ENCODE measurements around the gene YJEFN3.

Gene YJEFN3

DNA sequence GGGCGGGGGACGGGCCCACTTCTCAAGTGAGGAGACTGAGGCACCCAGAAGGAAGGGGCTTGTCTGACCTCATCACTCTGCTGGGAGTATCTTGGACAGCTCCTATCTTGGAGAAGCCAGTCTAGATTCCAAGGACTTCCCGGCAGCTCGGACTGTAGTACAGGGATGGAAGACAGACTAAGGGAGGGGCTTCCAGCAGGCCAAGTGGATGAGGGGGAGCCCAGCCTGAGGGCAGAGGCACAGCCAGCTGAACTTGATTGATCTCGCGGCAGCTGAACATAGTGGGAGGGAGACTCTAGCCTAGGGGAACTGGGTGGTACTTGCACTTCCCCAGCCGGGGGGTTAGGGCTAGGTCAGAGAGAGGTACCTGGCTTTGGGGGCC lies 10.1 kb downstream of the YJEFN3 start:
- DNase-seq (ENCODE audit: low read depth in 2 of 2): no peak

DNA sequence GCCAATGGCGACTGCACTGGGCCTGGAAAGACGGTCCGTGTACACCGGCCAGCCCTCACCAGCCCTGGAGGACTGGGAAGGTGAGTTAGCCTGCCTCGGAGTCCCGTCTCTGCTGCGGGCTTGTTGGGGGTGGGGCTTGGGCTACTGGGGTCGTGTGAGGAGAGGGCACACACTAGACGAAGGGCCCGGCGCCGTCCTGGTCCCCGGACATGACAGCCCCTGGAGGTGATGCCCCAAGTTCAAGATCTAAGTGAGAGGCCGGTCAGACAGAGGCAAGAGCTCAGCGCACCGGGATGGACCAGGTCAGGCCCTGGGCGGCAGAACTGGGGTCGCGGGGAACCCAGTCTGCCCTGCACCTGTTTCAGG lies 11.0 kb downstream of the YJEFN3 start:
- DNase-seq (ENCODE audit: low read depth in 2 of 2): no peak

DNA sequence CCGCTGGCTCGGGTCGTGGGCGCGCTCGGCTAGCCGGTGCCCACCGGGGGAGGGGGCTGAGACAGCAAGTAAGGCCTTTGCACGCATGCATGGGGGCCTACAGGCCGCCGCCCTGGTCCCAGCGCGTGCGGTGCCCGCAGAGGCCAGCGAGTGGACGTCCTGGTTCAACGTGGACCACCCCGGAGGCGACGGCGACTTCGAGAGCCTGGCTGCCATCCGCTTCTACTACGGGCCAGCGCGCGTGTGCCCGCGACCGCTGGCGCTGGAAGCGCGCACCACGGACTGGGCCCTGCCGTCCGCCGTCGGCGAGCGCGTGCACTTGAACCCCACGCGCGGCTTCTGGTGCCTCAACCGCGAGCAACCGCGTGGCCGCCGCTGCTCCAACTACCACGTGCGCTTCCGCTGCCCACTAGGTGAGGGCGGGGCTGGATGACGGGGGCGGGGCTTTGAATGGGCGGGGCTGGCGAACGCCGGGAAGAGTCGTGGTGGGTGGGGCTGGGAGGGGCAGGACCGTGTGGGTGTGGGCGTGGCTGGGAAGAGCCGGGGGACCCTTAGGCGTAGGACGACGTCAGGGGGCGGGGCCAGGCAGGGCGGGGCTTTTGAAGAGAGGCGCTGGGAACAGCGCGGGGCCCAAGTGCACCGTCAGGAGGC lies 11.5 kb downstream of the YJEFN3 start:
- DNase-seq (ENCODE audit: low read depth in 2 of 2): peak; percentile 38 to 75

GRCh38 chr19:19540715-19541515 lies 12.2 kb downstream of the YJEFN3 start:
- peak; percentile 46 to 77 for DNase-seq (ENCODE audit: low read depth in 2 of 2)

GRCh38 chr19:19541616-19542015 lies 12.9 kb downstream of the YJEFN3 start:
- no peak for DNase-seq (ENCODE audit: low read depth in 2 of 2)

- no peak for DNase-seq (ENCODE audit: low read depth in 2 of 2)
These were observed 13.8 kb downstream of the YJEFN3 start for GRCh38 chr19:19542507-19542906.

DNA sequence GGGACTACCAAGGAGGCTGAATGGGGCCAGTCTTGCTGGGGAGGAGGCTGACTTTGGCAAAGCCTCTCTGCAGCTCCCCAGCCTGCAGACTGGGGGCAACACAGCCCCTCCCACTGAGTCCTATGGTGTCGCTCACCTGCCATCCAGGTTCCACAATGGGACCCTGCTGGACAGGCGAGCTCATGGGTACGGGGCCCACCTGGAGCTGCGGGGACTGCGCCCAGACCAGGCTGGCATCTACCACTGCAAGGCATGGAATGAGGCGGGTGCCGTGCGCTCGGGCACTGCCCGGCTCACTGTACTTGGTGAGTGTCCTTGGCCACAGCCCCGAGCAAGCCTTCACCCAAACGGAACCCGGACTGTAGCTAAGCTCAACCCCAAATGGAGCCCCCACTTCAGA lies 14.4 kb downstream of the YJEFN3 start:
- no peak for DNase-seq (ENCODE audit: low read depth in 2 of 2)

DNA sequence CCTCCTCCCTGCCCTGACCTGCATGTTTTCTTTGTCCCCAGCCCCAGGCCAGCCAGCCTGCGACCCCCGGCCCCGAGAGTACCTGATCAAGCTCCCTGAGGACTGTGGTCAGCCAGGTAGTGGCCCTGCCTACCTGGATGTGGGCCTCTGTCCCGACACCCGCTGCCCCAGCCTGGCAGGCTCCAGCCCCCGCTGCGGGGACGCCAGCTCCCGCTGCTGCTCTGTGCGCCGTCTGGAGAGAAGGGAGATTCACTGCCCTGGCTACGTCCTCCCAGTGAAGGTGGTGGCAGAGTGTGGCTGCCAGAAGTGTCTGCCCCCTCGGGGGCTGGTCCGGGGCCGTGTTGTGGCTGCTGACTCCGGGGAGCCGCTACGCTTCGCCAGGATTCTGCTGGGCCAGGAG lies 14.9 kb downstream of the YJEFN3 start:
- DNase-seq (ENCODE audit: low read depth in 2 of 2): no peak

DNA sequence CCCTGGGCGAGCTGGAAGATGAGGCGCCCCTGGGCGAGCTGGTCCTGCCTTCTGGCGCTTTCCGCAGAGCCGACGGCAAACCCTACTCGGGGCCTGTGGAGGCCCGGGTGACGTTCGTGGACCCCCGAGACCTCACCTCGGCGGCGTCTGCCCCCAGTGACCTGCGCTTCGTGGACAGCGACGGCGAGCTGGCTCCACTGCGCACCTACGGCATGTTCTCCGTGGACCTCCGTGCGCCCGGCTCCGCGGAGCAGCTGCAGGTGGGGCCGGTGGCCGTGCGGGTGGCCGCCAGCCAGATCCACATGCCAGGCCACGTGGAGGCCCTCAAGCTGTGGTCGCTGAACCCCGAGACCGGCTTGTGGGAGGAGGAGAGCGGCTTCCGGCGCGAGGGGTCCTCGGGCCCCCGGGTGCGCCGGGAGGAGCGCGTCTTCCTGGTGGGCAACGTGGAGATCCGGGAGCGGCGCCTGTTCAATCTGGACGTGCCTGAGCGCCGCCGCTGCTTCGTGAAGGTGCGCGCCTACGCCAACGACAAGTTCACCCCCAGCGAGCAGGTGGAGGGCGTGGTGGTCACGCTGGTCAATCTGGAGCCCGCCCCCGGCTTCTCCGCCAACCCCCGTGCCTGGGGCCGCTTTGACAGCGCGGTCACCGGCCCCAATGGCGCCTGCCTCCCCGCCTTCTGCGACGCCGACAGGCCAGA lies 15.7 kb downstream of the YJEFN3 start:
- DNase-seq (ENCODE audit: low read depth in 2 of 2): no peak

DNA sequence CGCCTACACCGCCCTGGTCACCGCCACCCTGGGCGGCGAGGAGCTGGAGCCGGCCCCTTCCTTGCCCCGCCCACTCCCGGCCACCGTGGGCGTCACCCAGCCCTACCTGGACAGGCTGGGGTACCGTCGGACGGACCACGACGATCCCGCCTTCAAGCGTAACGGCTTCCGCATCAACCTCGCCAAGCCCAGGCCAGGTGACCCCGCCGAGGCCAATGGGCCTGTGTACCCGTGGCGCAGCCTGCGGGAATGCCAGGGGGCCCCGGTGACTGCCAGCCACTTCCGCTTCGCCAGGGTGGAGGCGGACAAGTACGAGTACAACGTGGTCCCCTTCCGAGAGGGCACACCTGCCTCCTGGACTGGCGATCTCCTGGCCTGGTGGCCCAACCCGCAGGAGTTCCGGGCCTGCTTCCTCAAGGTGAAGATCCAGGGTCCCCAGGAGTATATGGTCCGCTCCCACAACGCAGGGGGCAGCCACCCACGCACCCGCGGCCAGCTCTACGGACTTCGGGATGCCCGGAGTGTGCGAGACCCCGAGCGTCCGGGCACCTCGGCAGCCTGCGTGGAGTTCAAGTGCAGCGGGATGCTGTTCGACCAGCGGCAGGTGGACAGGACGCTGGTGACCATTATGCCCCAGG lies 16.4 kb downstream of the YJEFN3 start:
- no peak for DNase-seq (ENCODE audit: low read depth in 2 of 2)

DNA sequence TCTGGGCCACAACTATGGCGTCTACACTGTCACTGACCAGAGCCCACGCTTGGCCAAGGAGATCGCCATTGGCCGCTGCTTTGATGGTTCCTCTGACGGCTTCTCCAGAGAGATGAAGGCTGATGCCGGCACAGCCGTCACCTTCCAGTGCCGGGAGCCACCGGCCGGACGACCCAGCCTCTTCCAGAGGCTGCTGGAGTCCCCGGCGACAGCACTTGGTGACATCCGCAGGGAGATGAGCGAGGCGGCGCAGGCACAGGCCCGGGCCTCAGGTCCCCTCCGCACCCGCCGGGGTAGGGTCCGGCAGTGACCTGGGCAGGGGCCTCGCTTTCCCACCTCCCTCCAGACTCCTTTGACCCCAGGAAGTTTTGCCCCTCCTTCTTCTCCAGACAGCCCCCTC lies 17.0 kb downstream of the YJEFN3 start:
- DNase-seq (ENCODE audit: low read depth in 2 of 2): no peak

- DNase-seq (ENCODE audit: low read depth in 2 of 2): no peak
These were observed 18.0 kb downstream of the YJEFN3 start for GRCh38 chr19:19546751-19547162.

DNA sequence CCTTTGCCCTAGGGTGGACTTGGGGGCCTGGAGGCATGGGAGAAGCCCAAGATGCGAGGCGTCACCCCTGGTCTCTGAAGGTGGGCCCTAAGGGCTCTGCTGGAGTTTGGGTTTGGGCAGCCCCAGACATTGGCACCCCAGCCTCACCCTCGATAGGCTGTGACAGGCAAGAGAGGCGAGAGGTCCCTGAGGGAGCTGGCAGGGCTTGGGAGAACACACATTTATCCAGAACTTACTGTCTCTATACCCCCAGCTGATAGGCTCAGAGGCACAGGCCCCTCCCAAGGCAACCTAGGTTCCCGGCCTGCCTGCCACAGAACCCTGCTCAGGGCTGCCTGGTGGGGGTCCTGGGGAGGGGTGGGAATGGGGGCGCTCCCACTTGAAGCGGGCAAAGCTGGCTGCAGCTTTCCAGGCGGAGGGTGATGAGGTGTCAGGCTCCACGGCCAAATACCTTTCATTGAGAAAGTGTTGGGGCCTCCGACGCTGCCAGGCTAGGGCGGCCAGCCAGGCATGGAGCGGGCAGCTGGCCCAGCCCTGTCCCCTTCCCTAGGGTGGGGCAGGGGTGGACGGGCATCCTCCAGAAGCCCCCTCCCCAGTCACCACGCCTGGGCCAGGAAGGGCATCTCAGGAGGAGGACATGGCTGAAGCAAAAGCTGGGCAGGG lies 19.1 kb downstream of the YJEFN3 start:
- DNase-seq (ENCODE audit: low read depth in 2 of 2): no peak

- no peak for DNase-seq (ENCODE audit: low read depth in 2 of 2)
These were observed 20.4 kb downstream of the YJEFN3 start for GRCh38 chr19:19548915-19549759.

DNA sequence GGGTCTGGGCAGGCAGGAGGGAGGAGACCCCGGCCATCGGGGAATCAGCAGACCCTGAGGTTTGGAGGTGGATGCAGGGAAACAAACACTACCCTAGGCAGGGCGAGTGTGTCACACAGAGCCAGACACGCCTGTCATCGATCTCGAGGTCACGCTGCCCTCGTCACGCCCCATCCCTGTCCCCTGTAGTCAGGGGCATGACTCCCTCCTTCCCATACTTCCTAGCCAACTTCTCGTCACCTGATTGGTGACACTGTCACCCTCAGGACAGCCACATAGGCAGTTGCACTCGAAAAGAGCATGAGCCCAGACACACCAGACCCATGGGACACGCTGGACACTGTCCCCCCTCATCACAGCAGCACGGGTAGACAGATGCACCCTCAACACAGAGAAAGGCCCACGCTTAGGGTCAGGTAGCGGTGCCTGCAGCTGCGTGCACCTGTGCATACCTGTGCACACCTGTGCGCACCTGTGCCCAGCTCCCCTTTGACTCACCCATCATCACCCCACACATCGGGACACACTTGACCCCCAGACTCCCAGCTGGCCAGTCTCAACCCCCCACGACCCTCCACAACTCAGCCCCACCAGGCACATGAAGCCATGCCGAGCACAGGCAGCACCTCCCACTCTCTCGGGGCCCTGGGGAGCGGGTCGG lies 21.2 kb downstream of the YJEFN3 start:
- DNase-seq (ENCODE audit: low read depth in 2 of 2): no peak

DNA sequence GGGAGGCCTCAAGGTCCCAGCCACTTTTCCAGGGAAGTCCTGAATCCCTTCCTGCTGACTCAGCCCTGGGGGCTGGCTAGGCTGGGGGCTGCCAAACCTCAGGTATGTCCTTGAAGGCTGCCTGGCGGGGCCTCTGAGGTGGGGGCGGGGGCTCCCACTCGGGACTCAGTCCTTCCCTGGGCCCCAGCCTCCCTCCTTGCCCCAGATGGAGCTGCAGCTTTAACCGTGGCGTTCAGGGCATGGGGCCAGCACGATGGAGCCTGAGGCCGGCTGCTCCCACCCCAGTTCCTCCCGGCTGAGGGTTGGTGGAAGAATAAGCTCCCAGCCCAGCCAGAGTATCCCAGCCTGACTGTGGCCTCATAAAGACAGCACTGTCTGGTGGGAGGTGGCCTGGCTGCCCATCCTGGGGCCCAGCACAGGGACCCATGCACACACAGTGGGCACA lies 21.8 kb downstream of the YJEFN3 start:
- no peak for DNase-seq (ENCODE audit: low read depth in 2 of 2)

DNA sequence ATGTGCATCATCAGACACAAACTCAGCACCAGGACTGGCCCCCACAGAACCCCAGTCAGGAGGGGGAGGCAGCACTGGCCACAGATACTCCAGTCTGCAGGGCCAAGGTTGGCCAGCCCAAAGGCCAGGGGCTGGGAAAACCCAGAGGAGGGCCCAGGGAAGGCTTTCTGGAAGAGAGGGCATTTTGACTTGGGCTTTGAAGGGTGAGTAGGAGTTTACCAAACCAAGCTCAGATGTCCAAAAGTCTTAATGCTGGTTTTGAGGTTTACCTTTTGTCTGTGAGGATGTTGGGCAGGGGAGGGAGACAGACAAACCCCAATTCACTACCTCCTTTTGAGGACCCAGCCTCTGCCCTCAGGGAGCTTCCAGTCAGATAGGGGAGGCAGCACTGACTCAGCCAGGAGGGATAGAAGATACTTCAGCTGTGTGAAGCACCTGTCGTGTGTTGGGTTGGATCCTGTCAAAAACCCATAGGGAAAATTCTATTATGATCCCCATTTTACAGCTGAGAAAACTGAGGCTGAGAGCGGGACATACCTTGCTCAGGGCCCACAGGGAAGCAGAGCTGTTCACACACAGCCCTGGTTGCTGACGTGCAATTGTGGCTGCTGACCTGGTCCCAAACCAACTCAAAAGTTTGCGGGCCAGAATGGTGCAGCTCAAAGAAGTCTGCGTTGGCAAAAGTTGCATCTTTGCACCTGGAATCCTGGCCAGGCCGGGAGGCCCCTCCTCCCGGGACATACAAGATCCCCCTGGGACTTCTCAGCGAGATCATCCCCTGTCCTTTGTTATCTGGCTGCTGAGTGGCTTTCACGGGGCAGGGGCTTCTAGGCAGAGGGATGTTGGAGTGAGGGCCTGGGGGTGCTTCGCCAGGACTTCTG lies 22.5 kb downstream of the YJEFN3 start:
- no peak for DNase-seq (ENCODE audit: low read depth in 2 of 2)

- no peak for DNase-seq (ENCODE audit: low read depth in 2 of 2)
These were observed 23.1 kb downstream of the YJEFN3 start for GRCh38 chr19:19551853-19552192.

DNA sequence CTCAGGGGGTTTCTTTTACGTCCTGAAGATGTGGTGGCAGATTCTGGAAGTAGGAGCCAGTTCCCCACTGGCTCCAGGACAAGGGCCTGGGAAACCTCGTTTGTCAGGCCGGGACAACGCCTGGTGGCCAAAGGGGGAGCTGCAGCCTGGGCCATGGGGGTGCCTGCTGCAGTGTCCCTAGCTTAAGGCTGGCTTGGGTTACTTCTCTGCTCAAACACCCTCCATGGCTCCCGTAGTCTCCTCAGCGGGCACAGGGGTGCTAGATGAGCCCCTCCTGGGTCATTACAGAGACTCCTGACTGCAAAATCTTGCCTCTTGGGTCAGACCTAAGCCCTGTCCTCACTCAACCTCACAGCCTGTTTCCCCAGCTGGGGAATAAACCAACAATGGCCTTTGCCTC lies 24.1 kb downstream of the YJEFN3 start:
- no peak for DNase-seq (ENCODE audit: low read depth in 2 of 2)

DNA sequence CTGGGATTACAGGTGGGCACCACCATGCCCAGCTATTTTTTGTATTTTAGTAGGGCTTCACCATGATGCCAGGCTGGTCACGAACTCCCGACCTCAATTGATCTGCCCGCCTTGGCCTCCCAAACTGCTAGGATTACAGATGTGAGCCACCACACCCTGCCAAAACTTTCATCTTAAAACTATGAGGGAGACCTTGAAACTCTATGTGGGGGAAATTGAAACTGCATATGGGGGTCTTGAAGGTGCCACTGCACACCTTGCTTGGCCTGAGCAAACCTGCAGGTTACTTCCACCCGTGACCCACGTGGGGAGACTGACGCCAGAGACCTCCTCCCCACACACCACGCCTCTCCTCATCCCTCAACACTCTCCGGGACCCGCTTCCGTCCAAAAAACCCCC lies 25.0 kb downstream of the YJEFN3 start:
- DNase-seq (ENCODE audit: low read depth in 2 of 2): no peak

Data from stimulated activated CD4-positive, alpha-beta T cell treated with anti-CD3 and anti-CD28 coated beads, Interleukin-12 subunit alpha, Interleukin-12 subunit beta, amount 100 ng/mL, for 24 hours (primary cell).